ENCODE results near the gene EPHB2. TPM values are rescaled to one million over a fixed set of nuclear protein-coding genes. Genes with fewer than 3 reads are reported as not detected.

EPHB2 gene
- total and polyA plus RNA-seq, 2 of the 13 experiments (the other 11 are each of a cell fraction or from before 2014, with no cell fraction given) = 0.03 to 0.11 TPM

- no peak for TF ChIP-seq REST (IDR thresholded peaks at IDR 0.05; ENCODE audit: borderline replicate concordance in 1 of 2, low read depth in 1 of 2, low read length in 2 of 2)
- TF ChIP-seq ZBTB34 (CRISPR knock-in tag; IDR thresholded peaks at IDR 0.05) = 0 out of 2 replicates have a peak, but pooled peaks have one; percentile 52
- TF ChIP-seq GMEB2 (CRISPR knock-in tag; IDR thresholded peaks at IDR 0.05; ENCODE audit: low read depth) = no peak
- no peak for TF ChIP-seq TFE3 (CRISPR knock-in tag; IDR thresholded peaks at IDR 0.05)
- TF ChIP-seq ZBTB49 (CRISPR knock-in tag; IDR thresholded peaks at IDR 0.05; ENCODE audit: borderline replicate concordance) = no peak
- TF ChIP-seq KMT2B (CRISPR knock-in tag; IDR thresholded peaks at IDR 0.05) = no peak
- no peak for TF ChIP-seq ZNF383 (CRISPR knock-in tag; IDR thresholded peaks at IDR 0.05; ENCODE audit: borderline replicate concordance)
- TF ChIP-seq ELF4 (CRISPR knock-in tag; IDR thresholded peaks at IDR 0.05; ENCODE audit: borderline replicate concordance) = no peak
- no peak for TF ChIP-seq PAWR (CRISPR knock-in tag; IDR thresholded peaks at IDR 0.05; ENCODE audit: borderline replicate concordance)
Measured at GRCh38 chr1:22963044-22963677, 252.5 kb downstream of the EPHB2 start (continued).

Data from HepG2 (cell line).